PC-3 (cell line): Measurements from ENCODE around the gene CDH16.
A peak's percentile ranks its signal among the peaks of the same experiment; 100 is the strongest.

Source experiments
- CTCF ChIP-seq: fragments of 300-600 bp; sonication (generic); conservative IDR thresholded peaks from 2 replicates; pipeline ENCODE4 v1.5.1; 2017; ENCODE audit warnings: antibody characterized with exemption, low read depth, mild to moderate bottlenecking, low read length
- EZH2phosphoT487 ChIP-seq: fragments of 300-600 bp; sonication (generic); IDR thresholded peaks from 2 replicates; pipeline ENCODE4 v1.6.1; 2018; ENCODE audit warnings: mild to moderate bottlenecking, antibody characterized with exemption, low read length, borderline replicate concordance

GRCh38 chr16:66947302-66948065, 28.8 kb upstream of the CDH16 start:
- TF ChIP-seq CTCF (peak; percentile 82), EZH2phosphoT487 (no peak)
